ENCODE measurements around the gene KLF8. TPM values are rescaled to one million over a fixed set of nuclear protein-coding genes. Genes with fewer than 3 reads are reported as not detected.

Gene KLF8
- polyA plus RNA-seq, 3 donors: 0.34 to 1.5 TPM; not detected in 1

DNA sequence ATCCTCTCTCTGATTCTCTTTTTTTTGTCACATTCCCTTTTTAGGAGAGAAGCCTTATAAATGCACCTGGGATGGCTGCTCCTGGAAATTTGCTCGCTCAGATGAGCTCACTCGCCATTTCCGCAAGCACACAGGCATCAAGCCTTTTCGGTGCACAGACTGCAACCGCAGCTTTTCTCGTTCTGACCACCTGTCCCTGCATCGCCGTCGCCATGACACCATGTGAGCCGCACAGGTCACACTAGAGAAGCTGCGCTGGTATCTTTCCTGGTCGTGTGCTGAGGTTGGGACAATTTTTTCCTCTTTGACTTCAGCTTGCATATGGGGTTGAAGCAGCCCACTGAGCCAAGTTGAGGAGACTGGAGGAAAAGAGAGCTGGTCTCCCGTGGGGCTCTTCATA is 52.1 kb downstream of the KLF8 start:
- no peaks in the 10 kb centered on the region for H3K4me1 ChIP-seq (ENCODE audit: control insufficient read depth in 1 of 2, insufficient read depth in 2 of 2, low read length in 2 of 2)
- H2AFZ ChIP-seq (ENCODE audit: insufficient read depth, low read depth, low read length, poor library complexity, severe bottlenecking): no peak overlapping the region
- no peak overlapping the region for H3K4me2 ChIP-seq (replicated peaks; ENCODE audit: extremely low read depth, low read length, poor library complexity, severe bottlenecking)
- WGBS (ENCODE audit: insufficient coverage): 95% methylated on average over 12 of the region's 13 CpGs
- no peak overlapping the region for H3K9ac ChIP-seq (ENCODE audit: insufficient read depth, low read length, poor library complexity, severe bottlenecking)
- no peak for DNase-seq
- no peaks in the 10 kb centered on the region for H3K27me3 ChIP-seq (ENCODE audit: control insufficient read depth in 2 of 2, insufficient read depth in 2 of 2, low read length in 2 of 2)
- no peaks in the 10 kb centered on the region for H3K36me3 Mint-ChIP-seq
- no peak overlapping the region for H3K27ac ChIP-seq (ENCODE audit: low read depth in 1 of 2, low read length in 2 of 2)
- H4K20me1 ChIP-seq (ENCODE audit: insufficient read depth, low read length): no peaks in the 10 kb centered on the region
- H3K4me1 Mint-ChIP-seq: no peaks in the 10 kb centered on the region
- intact Hi-C loops (cut with micrococcal nuclease): no loop called here
- H3K9me3 ChIP-seq (replicated peaks in 1 of 2; ENCODE audit: control insufficient read depth in 1 of 2, insufficient read depth in 1 of 2, low read length in 2 of 2): no peaks in the 10 kb centered on the region
- no peaks in the 10 kb centered on the region for H3K27me3 Mint-ChIP-seq (ENCODE audit: low read depth in 3 of 3)
- no peaks in the 10 kb centered on the region for H3K36me3 ChIP-seq (replicated peaks in 1 of 2; ENCODE audit: control insufficient read depth in 1 of 2, insufficient read depth in 2 of 2, low read length in 2 of 2)
- TF ChIP-seq, protein P1, sequence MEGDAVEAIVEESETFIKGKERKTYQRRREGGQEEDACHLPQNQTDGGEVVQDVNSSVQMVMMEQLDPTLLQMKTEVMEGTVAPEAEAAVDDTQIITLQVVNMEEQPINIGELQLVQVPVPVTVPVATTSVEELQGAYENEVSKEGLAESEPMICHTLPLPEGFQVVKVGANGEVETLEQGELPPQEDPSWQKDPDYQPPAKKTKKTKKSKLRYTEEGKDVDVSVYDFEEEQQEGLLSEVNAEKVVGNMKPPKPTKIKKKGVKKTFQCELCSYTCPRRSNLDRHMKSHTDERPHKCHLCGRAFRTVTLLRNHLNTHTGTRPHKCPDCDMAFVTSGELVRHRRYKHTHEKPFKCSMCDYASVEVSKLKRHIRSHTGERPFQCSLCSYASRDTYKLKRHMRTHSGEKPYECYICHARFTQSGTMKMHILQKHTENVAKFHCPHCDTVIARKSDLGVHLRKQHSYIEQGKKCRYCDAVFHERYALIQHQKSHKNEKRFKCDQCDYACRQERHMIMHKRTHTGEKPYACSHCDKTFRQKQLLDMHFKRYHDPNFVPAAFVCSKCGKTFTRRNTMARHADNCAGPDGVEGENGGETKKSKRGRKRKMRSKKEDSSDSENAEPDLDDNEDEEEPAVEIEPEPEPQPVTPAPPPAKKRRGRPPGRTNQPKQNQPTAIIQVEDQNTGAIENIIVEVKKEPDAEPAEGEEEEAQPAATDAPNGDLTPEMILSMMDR (IDR thresholded peaks at IDR 0.05): no peak
- H3K4me3 Mint-ChIP-seq: no peak overlapping the region
- peaks cover 0 to 2% (median 0%) of the 10 kb centered on the region in 7 donors for H3K9me3 Mint-ChIP-seq
- H3K79me2 ChIP-seq (ENCODE audit: insufficient read depth, low read length): no peaks in the 10 kb centered on the region
- H3K4me3 ChIP-seq (replicated peaks in 1 of 3; ENCODE audit: low read depth in 2 of 3, low read length in 3 of 3): no peak overlapping the region
- no peak overlapping the region for H3K27ac Mint-ChIP-seq

DNA sequence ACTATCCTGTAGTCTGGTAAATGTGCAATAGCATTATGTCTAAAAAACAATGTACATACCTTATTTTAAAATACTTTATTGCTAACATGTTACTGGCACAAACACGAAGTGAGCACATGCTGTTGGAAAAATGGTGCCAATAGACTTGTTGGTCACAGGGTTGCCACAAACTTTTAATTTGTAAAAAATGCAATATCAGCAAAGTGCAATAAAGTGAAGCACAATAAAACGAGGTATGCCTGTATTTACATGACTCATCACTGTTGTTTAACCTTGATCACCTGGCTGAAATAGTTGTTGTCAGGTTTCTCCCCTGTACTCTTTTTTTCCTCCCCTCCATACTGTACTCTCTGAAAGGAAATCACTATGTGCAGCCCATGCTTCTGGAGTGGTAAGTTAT is 56.5 kb downstream of the KLF8 start:
- Mint-ChIP-seq H3K4me3 (no peak overlapping the region), H3K27me3 (ENCODE audit: low read depth in 3 of 3) (no peaks in the 10 kb centered on the region), H3K9me3 (peaks cover 0 to 5% (median 3%) of the 10 kb centered on the region in 7 donors), H3K4me1 (no peaks in the 10 kb centered on the region), H3K27ac (no peak overlapping the region), H3K36me3 (no peaks in the 10 kb centered on the region)
- no peak overlapping the region for H3K9ac ChIP-seq (ENCODE audit: insufficient read depth, low read length, poor library complexity, severe bottlenecking)
- H3K27me3 ChIP-seq (ENCODE audit: control insufficient read depth in 2 of 2, insufficient read depth in 2 of 2, low read length in 2 of 2): no peaks in the 10 kb centered on the region
- H3K79me2 ChIP-seq (ENCODE audit: insufficient read depth, low read length): no peaks in the 10 kb centered on the region
- no peak overlapping the region for H3K27ac ChIP-seq (ENCODE audit: low read depth in 1 of 2, low read length in 2 of 2)
- no peaks in the 10 kb centered on the region for H3K9me3 ChIP-seq (replicated peaks in 1 of 2; ENCODE audit: control insufficient read depth in 1 of 2, insufficient read depth in 1 of 2, low read length in 2 of 2)
- WGBS (ENCODE audit: insufficient coverage): no CpG with 5 or more reads among the region's 2 CpGs
- intact Hi-C loops (cut with micrococcal nuclease): no loop called here
- no peak overlapping the region for H3K4me2 ChIP-seq (replicated peaks; ENCODE audit: extremely low read depth, low read length, poor library complexity, severe bottlenecking)
- TF ChIP-seq, protein P1 (IDR thresholded peaks at IDR 0.05): no peak
- no peaks in the 10 kb centered on the region for H3K4me1 ChIP-seq (ENCODE audit: control insufficient read depth in 1 of 2, insufficient read depth in 2 of 2, low read length in 2 of 2)
- no peaks in the 10 kb centered on the region for H4K20me1 ChIP-seq (ENCODE audit: insufficient read depth, low read length)
- no peak for DNase-seq
- H3K4me3 ChIP-seq (replicated peaks in 1 of 3; ENCODE audit: low read depth in 2 of 3, low read length in 3 of 3): no peak overlapping the region
- no peak overlapping the region for H2AFZ ChIP-seq (ENCODE audit: insufficient read depth, low read depth, low read length, poor library complexity, severe bottlenecking)
- no peaks in the 10 kb centered on the region for H3K36me3 ChIP-seq (replicated peaks in 1 of 2; ENCODE audit: control insufficient read depth in 1 of 2, insufficient read depth in 2 of 2, low read length in 2 of 2)
